H9 (cell line): ENCODE data around the gene PHOSPHO2. TPM values are rescaled to one million over a fixed set of nuclear protein-coding genes. Genes with fewer than 3 reads are reported as not detected.
"Not testable (repeated sequence)": the region's sequence is repeated elsewhere in the genome, so short reads cannot be mapped to it uniquely, and the experiment has no call there.

Source experiments
- DNase-seq: peaks from one replicate; pipeline ENCODE4 v3.0.0-alpha.2; 2017
- H2AFZ ChIP-seq: one replicate; pipeline ENCODE4 v1.6.1; 2013; ENCODE audit warnings: mild to moderate bottlenecking, low read length, control low read depth, moderate library complexity
- H2AK5ac ChIP-seq: 2 replicates; pipeline ENCODE4 v1.6.1; 2013; ENCODE audit warnings: low read length, control low read depth, mixed read lengths; ENCODE audit not compliant: insufficient read length
- H2BK120ac ChIP-seq: one replicate; pipeline ENCODE4 v1.6.1; 2013; ENCODE audit warnings: low read depth, mild to moderate bottlenecking, low read length, control low read depth, inconsistent platforms; ENCODE audit not compliant: poor library complexity, severe bottlenecking
- H2BK12ac ChIP-seq: 2 replicates; pipeline ENCODE4 v1.6.1; 2013; ENCODE audit warnings: low read length, control low read depth, mixed read lengths, low read depth; ENCODE audit not compliant: insufficient read length
- H2BK15ac ChIP-seq: 2 replicates; pipeline ENCODE4 v1.6.1; 2013; ENCODE audit warnings: low read depth, low read length, control low read depth
- H2BK20ac ChIP-seq: one replicate; pipeline ENCODE4 v1.6.1; 2013; ENCODE audit warnings: low read depth, mild to moderate bottlenecking, low read length, control low read depth, inconsistent platforms; ENCODE audit not compliant: poor library complexity, severe bottlenecking
- H2BK5ac ChIP-seq: 2 replicates; pipeline ENCODE4 v1.6.1; 2013; ENCODE audit warnings: low read length, control low read depth, mixed read lengths; ENCODE audit not compliant: insufficient read length
- H3K14ac ChIP-seq: 2 replicates; pipeline ENCODE4 v1.6.1; 2013; ENCODE audit warnings: low read length, control low read depth; ENCODE audit not compliant: insufficient read depth
- H3K18ac ChIP-seq: 2 replicates; pipeline ENCODE4 v1.6.1; 2013; ENCODE audit warnings: low read depth, mild to moderate bottlenecking, mixed read lengths, low read length, control low read depth; ENCODE audit not compliant: insufficient read length
- H3K23ac ChIP-seq: 2 replicates; pipeline ENCODE4 v1.6.1; 2013; ENCODE audit warnings: low read length, control low read depth, mixed read lengths, low read depth; ENCODE audit not compliant: insufficient read length
- H3K23me2 ChIP-seq: 2 replicates; pipeline ENCODE4 v1.6.1; 2013; ENCODE audit warnings: low read depth, mild to moderate bottlenecking, mixed read lengths, low read length, control low read depth; ENCODE audit not compliant: insufficient read length, poor library complexity, severe bottlenecking
- H3K27ac ChIP-seq: 2 replicates; pipeline ENCODE4 v1.5.1; 2013; ENCODE audit warnings: low read length, control low read depth, mixed read lengths, low read depth; ENCODE audit not compliant: insufficient read length
- H3K27me3 ChIP-seq: 2 replicates; pipeline ENCODE4 v1.6.1; 2013; ENCODE audit warnings: low read length, control low read depth, inconsistent platforms; ENCODE audit not compliant: insufficient read depth
- H3K4ac ChIP-seq: 2 replicates; pipeline ENCODE4 v1.6.1; 2013; ENCODE audit warnings: low read depth, mild to moderate bottlenecking, control low read depth, inconsistent platforms, low read length, moderate library complexity
- H3K4me1 ChIP-seq: 2 replicates; pipeline ENCODE4 v1.6.1; 2013; ENCODE audit warnings: low read length, control low read depth, inconsistent platforms; ENCODE audit not compliant: insufficient read depth
- H3K4me2 ChIP-seq: 2 replicates; pipeline ENCODE4 v1.6.1; 2013; ENCODE audit warnings: low read length, control low read depth, mixed read lengths; ENCODE audit not compliant: insufficient read length, insufficient read depth
- H3K56ac ChIP-seq: 2 replicates; pipeline ENCODE4 v1.6.1; 2013; ENCODE audit warnings: low read depth, mild to moderate bottlenecking, mixed read lengths, low read length, control low read depth; ENCODE audit not compliant: insufficient read length
- H3K79me1 ChIP-seq: 2 replicates; pipeline ENCODE4 v1.6.1; 2013; ENCODE audit warnings: low read depth, mild to moderate bottlenecking, moderate library complexity, low read length, control low read depth, inconsistent platforms; ENCODE audit not compliant: insufficient read depth, poor library complexity, severe bottlenecking
- H3K79me2 ChIP-seq: 2 replicates; pipeline ENCODE4 v1.6.1; 2013; ENCODE audit warnings: low read length, control low read depth, inconsistent platforms; ENCODE audit not compliant: insufficient read depth
- H3K9ac ChIP-seq: 2 replicates; pipeline ENCODE4 v1.6.1; 2013; ENCODE audit warnings: low read length, control low read depth, mixed read lengths; ENCODE audit not compliant: insufficient read length; ENCODE audit errors: extremely low read depth
- H3K9me3 ChIP-seq: one replicate; pipeline ENCODE4 v1.6.1; 2013; ENCODE audit warnings: low read depth, low read length, inconsistent platforms; ENCODE audit not compliant: control insufficient read depth
- H3T11ph ChIP-seq: one replicate; pipeline ENCODE4 v1.6.1; 2013; ENCODE audit warnings: mild to moderate bottlenecking, low read length, control low read depth, inconsistent platforms
- H4K20me1 ChIP-seq: one replicate; pipeline ENCODE4 v1.6.1; 2013; ENCODE audit not compliant: control insufficient read depth, insufficient read length, insufficient read depth
- H4K5ac ChIP-seq: 2 replicates; pipeline ENCODE4 v1.6.1; 2013; ENCODE audit warnings: low read depth, mild to moderate bottlenecking, mixed read lengths, low read length, control low read depth; ENCODE audit not compliant: insufficient read length
- H4K8ac ChIP-seq: replicated peaks from 2 replicates; pipeline ENCODE4 v1.6.1; 2013; ENCODE audit warnings: low read length, control low read depth, mixed read lengths, low read depth; ENCODE audit not compliant: insufficient read length
- H4K91ac ChIP-seq: 2 replicates; pipeline ENCODE4 v1.6.1; 2013; ENCODE audit warnings: low read depth, mild to moderate bottlenecking, moderate library complexity, mixed read lengths, low read length, control low read depth; ENCODE audit not compliant: insufficient read length
- H3K27ac Mint-ChIP-seq, 3 experiments: 2 replicates in 2 of 3; 3 replicates in 1 of 3; pipeline ENCODE4 v1.8.0; 2020 to 2021; ENCODE audit warnings: mixed read lengths in 3 of 3, mild to moderate bottlenecking in 1 of 3, moderate library complexity in 1 of 3
- H3K27me3 Mint-ChIP-seq: 2 replicates; pipeline ENCODE4 v1.8.0; 2021; ENCODE audit warnings: low read depth, mild to moderate bottlenecking, moderate library complexity, mixed read lengths
- H3K36me3 Mint-ChIP-seq, 3 experiments: 2 replicates in 2 of 3; 3 replicates in 1 of 3; pipeline ENCODE4 v1.8.0; 2020 to 2021; ENCODE audit warnings: low read depth in 3 of 3, mixed read lengths in 3 of 3; ENCODE audit not compliant: insufficient read depth in 1 of 3
- H3K4me1 Mint-ChIP-seq, 2 experiments: 2 replicates each; pipeline ENCODE4 v1.8.0; 2020; ENCODE audit warnings: mixed read lengths in 2 of 2
- H3K4me3 Mint-ChIP-seq, 2 experiments: 2 replicates in 1 of 2; 3 replicates in 1 of 2; pipeline ENCODE4 v1.8.0; 2020 to 2021; ENCODE audit warnings: mild to moderate bottlenecking in 2 of 2, mixed read lengths in 2 of 2, moderate library complexity in 1 of 2
- H3K9me3 Mint-ChIP-seq, 2 experiments: 2 replicates in 1 of 2; 3 replicates in 1 of 2; pipeline ENCODE4 v1.8.0; 2020; ENCODE audit warnings: mild to moderate bottlenecking in 2 of 2, mixed read lengths in 2 of 2, moderate library complexity in 1 of 2
- WGBS: extraction: QIAGEN DNeasy Blood & Tissue Kit; methylation state at CpG from one replicate; pipeline ENCODE4 v1.1.7; 2013; ENCODE audit warnings: missing lambda C conversion rate, low lambda C conversion rate, mixed read lengths; ENCODE audit not compliant: insufficient read length; ENCODE audit errors: extremely low coverage; 5-methylcytosine and 5-hydroxymethylcytosine counted together
- total RNA-seq: library from RNA; stranded (reverse); gene quantifications from 2 replicates; pipeline ENCODE4 v1.2.1, GENCODE V29; 2021
- TF ChIP-seq, protein P1 (sequence below): fragments of 200-600 bp; sonication (generic); conservative IDR thresholded peaks from 3 replicates; pipeline ENCODE4 v1.8.0; 2021; ENCODE audit warnings: antibody characterized with exemption, mild to moderate bottlenecking

The PHOSPHO2 gene
- total RNA-seq, 1 experiment from 2014 or later, result 7.2 TPM

DNA sequence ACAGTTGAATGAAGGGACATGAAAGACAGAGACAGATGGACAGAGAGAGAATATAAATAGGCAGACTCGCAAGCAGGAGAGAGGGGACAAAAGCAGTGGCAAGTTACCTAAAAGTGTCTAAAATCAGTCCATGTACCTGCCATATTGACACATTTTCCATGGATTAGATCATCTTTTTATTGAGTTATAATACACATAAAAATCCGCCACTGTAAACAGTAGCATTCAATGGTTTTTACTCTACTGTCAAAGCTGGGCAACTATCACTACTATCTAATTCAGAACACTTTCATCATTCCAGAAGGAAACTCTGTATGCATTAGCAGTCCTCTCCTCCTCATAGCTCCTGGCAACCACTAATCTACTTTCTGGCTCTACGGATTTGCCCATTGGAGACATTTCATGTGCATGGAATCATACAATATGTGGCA, 10.1 kb upstream of the PHOSPHO2 start:
- Histone ChIP-seq H4K20me1 (no peaks in the 10 kb centered on the region), H3K18ac (no peak overlapping the region), H2AFZ (no peak overlapping the region), H3K23me2 (no peaks in the 10 kb centered on the region), H3K4ac (no peak overlapping the region), H2BK15ac (no peak overlapping the region), H4K91ac (no peak overlapping the region), H3K14ac (no peak overlapping the region), H3K27me3 (no peaks in the 10 kb centered on the region), H2BK12ac (no peak overlapping the region), H3K23ac (no peak overlapping the region), H3K79me2 (no peaks in the 10 kb centered on the region), H4K5ac (no peak overlapping the region), H2AK5ac (no peak overlapping the region), H3T11ph (no peak overlapping the region), H3K9ac (no peak overlapping the region), H4K8ac (no peak overlapping the region), H3K27ac (no peak overlapping the region), H3K56ac (no peak overlapping the region), H2BK20ac (no peak overlapping the region), H2BK5ac (no peak overlapping the region), H3K4me1 (peaks cover 5% of the 10 kb centered on the region; the same call in 1 of the 2 replicates), H3K79me1 (no peaks in the 10 kb centered on the region), H2BK120ac (no peak overlapping the region), H3K4me2 (no peak overlapping the region), H3K9me3 (no peaks in the 10 kb centered on the region)
- Mint-ChIP-seq H3K4me3 (no peak overlapping the region), H3K9me3 (peaks cover 10 to 22% of the 10 kb centered on the region in 2 experiments; a peak in 4 of 5 replicates), H3K36me3 (peaks cover 5 to 12% (median 11%) of the 10 kb centered on the region in 3 experiments; a peak in 6 of 7 replicates), H3K27me3 (peaks cover 3% of the 10 kb centered on the region; the same call in 1 of the 2 replicates), H3K27ac (no peak overlapping the region), H3K4me1 (peaks cover 13 to 21% of the 10 kb centered on the region in 2 experiments)
- WGBS, result no CpG with 5 or more reads among the region's 3 CpGs
- TF ChIP-seq, protein P1, sequence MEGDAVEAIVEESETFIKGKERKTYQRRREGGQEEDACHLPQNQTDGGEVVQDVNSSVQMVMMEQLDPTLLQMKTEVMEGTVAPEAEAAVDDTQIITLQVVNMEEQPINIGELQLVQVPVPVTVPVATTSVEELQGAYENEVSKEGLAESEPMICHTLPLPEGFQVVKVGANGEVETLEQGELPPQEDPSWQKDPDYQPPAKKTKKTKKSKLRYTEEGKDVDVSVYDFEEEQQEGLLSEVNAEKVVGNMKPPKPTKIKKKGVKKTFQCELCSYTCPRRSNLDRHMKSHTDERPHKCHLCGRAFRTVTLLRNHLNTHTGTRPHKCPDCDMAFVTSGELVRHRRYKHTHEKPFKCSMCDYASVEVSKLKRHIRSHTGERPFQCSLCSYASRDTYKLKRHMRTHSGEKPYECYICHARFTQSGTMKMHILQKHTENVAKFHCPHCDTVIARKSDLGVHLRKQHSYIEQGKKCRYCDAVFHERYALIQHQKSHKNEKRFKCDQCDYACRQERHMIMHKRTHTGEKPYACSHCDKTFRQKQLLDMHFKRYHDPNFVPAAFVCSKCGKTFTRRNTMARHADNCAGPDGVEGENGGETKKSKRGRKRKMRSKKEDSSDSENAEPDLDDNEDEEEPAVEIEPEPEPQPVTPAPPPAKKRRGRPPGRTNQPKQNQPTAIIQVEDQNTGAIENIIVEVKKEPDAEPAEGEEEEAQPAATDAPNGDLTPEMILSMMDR, result no peak
- no peak for DNase-seq

DNA sequence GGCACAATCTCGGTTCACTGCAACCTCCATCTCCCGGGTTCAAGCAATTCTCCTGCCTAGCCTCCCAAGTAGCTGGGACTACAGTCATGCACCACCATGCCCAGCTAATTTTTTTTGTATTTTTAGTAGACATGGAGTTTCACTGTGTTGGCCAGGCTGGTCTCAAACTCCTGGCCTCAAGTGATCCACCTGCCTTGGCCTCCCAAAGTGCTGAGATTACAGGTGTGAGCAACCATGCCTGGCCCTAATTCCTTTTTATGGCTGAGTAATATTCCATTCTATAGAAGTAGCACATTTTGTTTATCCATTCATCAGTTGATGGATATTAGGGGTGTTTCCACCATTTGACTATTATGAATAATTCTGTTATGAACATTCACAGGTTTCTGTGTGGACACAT, 9.6 kb upstream of the PHOSPHO2 start:
- not testable (repeated sequence) for H2BK120ac ChIP-seq, H3K27me3 Mint-ChIP-seq, H3K56ac ChIP-seq, H3K4me2 ChIP-seq, H2BK15ac ChIP-seq, H3K4me3 Mint-ChIP-seq, H4K20me1 ChIP-seq, H2BK20ac ChIP-seq, H3K14ac ChIP-seq, DNase-seq, H4K5ac ChIP-seq, H3K9ac ChIP-seq, H3K18ac ChIP-seq, H3K23ac ChIP-seq, H3K23me2 ChIP-seq, H3K9me3 ChIP-seq, H3K79me2 ChIP-seq, H2BK12ac ChIP-seq, H3T11ph ChIP-seq, H3K27ac ChIP-seq, H3K27ac Mint-ChIP-seq, H4K91ac ChIP-seq, H2AFZ ChIP-seq, H3K27me3 ChIP-seq, H3K79me1 ChIP-seq, H3K4ac ChIP-seq, H2BK5ac ChIP-seq, H4K8ac ChIP-seq, H2AK5ac ChIP-seq, H3K4me1 ChIP-seq
- H3K36me3 Mint-ChIP-seq, result peaks cover 5 to 12% (median 11%) of the 10 kb centered on the region in 3 experiments; a peak in 6 of 7 replicates
- WGBS, result no CpG with 5 or more reads among the region's 2 CpGs
- H3K9me3 Mint-ChIP-seq, result peaks cover 10 to 22% of the 10 kb centered on the region in 2 experiments; a peak in 4 of 5 replicates
- peaks cover 13 to 21% of the 10 kb centered on the region in 2 experiments for H3K4me1 Mint-ChIP-seq
